COLO829 (cell line): ENCODE data around the gene DCAF11.
"Not testable (repeated sequence)": the region's sequence is repeated elsewhere in the genome, so short reads cannot be mapped to it uniquely, and the experiment has no call there.

ENCODE experiments used
- DNase-seq: peaks from one replicate; pipeline ENCODE4 v3.0.0; 2012; ENCODE audit warnings: low spot score

Gene DCAF11

GRCh38 chr14:24096545-24097181 lies 17.9 kb upstream of the DCAF11 start:
- no peak for DNase-seq

GRCh38 chr14:24098229-24098926 lies 16.2 kb upstream of the DCAF11 start:
- no peak for DNase-seq

- no peak for DNase-seq
Observed at GRCh38 chr14:24098927-24099813, 15.4 kb upstream of the DCAF11 start.

- no peak for DNase-seq
Observed at GRCh38 chr14:24100197-24100981, 14.2 kb upstream of the DCAF11 start.

- no peak for DNase-seq
Observed at GRCh38 chr14:24100982-24101494, 13.5 kb upstream of the DCAF11 start.

- DNase-seq, result no peak
Observed at GRCh38 chr14:24102357-24103048, 12.1 kb upstream of the DCAF11 start.

- DNase-seq, result no peak
Observed at GRCh38 chr14:24103451-24103850, 11.1 kb upstream of the DCAF11 start.

GRCh38 chr14:24105609-24106239 lies 8.9 kb upstream of the DCAF11 start:
- not testable (repeated sequence) for DNase-seq

GRCh38 chr14:24106672-24107271 lies 7.8 kb upstream of the DCAF11 start:
- DNase-seq, result no peak

- no peak for DNase-seq
Observed at GRCh38 chr14:24108336-24108874, 6.2 kb upstream of the DCAF11 start.

- no peak for DNase-seq
Observed at GRCh38 chr14:24110060-24110459, 4.5 kb upstream of the DCAF11 start.

GRCh38 chr14:24110523-24110922 lies 4.1 kb upstream of the DCAF11 start:
- DNase-seq, result no peak

GRCh38 chr14:24113379-24113800 lies 1.2 kb upstream of the DCAF11 start:
- peak; percentile 18 for DNase-seq

- peak; percentile 85 for DNase-seq
Observed at GRCh38 chr14:24113801-24114531, 611 bp upstream of the DCAF11 start.

GRCh38 chr14:24115422-24116127 lies 998 bp downstream of the DCAF11 start:
- DNase-seq, result no peak

- DNase-seq, result no peak
Observed at GRCh38 chr14:24116128-24116814, 1.7 kb downstream of the DCAF11 start.

- no peak for DNase-seq
Observed at GRCh38 chr14:24117179-24117578, 2.6 kb downstream of the DCAF11 start.

GRCh38 chr14:24119691-24120090 lies 5.1 kb downstream of the DCAF11 start:
- no peak for DNase-seq
